Peyer's patch (tissue), 4 donors: ENCODE results near the gene MCM6. TPM values are rescaled to one million over a fixed set of nuclear protein-coding genes. Genes with fewer than 3 reads are reported as not detected.
A peak's percentile ranks its signal among the peaks of the same experiment; 100 is the strongest.

Experiments used
- DNase-seq, 3 donors: peaks; one replicate each; pipeline ENCODE4 v3.0.0-alpha.2; 2017 to 2019
- H3K27ac ChIP-seq, 4 donors: fragments of 200-600 bp; sonication (generic); one replicate each; pipeline ENCODE4 v1.5.1; 2016 to 2019
- H3K27me3 ChIP-seq, 2 donors: fragments of 200-600 bp; sonication (generic); one replicate each; pipeline ENCODE4 v1.5.1; 2019
- H3K36me3 ChIP-seq, 3 donors: fragments of 200-600 bp; sonication (generic); one replicate each; pipeline ENCODE4 v1.5.1; 2016 to 2019
- H3K4me1 ChIP-seq, 4 donors: fragments of 200-600 bp; sonication (generic); one replicate each; pipeline ENCODE4 v1.5.1; 2016 to 2019
- H3K4me3 ChIP-seq, 4 donors: fragments of 200-600 bp; sonication (generic); 1 replicate in 3 of 4; 2 replicates in 1 of 4; pipeline ENCODE4 v1.5.1; 2016 to 2019; ENCODE audit warnings: mild to moderate bottlenecking in 1 of 4
- H3K9me3 ChIP-seq, 4 donors: fragments of 200-600 bp; sonication (generic); one replicate each; pipeline ENCODE4 v1.5.1; 2016 to 2019; ENCODE audit warnings: mild to moderate bottlenecking in 1 of 4
- CTCF ChIP-seq, 6 experiments: fragments of 450-650 bp in 4 of 6; fragments of 200-600 bp in 2 of 6; sonication (generic) in 1 of 6; IDR thresholded peaks; one replicate each; pipeline ENCODE4 v1.5.1; 2017 to 2019; ENCODE audit warnings: antibody characterized with exemption in 6 of 6, mild to moderate bottlenecking in 3 of 6, moderate library complexity in 1 of 6
- POLR2A ChIP-seq, 2 donors: fragments of 450-650 bp; IDR thresholded peaks; one replicate each; pipeline ENCODE4 v1.5.1; 2017; ENCODE audit warnings: antibody characterized with exemption in 2 of 2, mild to moderate bottlenecking in 2 of 2, moderate library complexity in 2 of 2
- total RNA-seq, 4 donors: library from RNA; depleted of rRNA; stranded (reverse); fragments of >200 nt; gene quantifications; one replicate each; pipeline ENCODE4 v1.1.0, GENCODE V29; 2016

Gene MCM6
- total RNA-seq, 4 donors from 2014 or later = 8.8 to 38.8 (median 14.5) TPM

- TF ChIP-seq CTCF (IDR thresholded peaks at IDR 0.05) = no peak
- no peak for TF ChIP-seq POLR2A (IDR thresholded peaks at IDR 0.05)
- Histone ChIP-seq H3K27ac (no peak overlapping the region), H3K36me3 (no peaks in the 10 kb centered on the region), H3K4me1 (no peaks in the 10 kb centered on the region), H3K27me3 (no peaks in the 10 kb centered on the region), H3K4me3 (no peak overlapping the region), H3K9me3 (peaks cover 0 to 4% (median 0%) of the 10 kb centered on the region in 4 donors)
- DNase-seq = no peak
Observed at GRCh38 chr2:135800513-135801460, 75.5 kb downstream of the MCM6 start.

GRCh38 chr2:135799738-135800137, 76.5 kb downstream of the MCM6 start:
- Histone ChIP-seq H3K4me3 (no peak overlapping the region), H3K27me3 (no peaks in the 10 kb centered on the region), H3K4me1 (no peaks in the 10 kb centered on the region), H3K9me3 (peaks cover 0 to 4% (median 0%) of the 10 kb centered on the region in 4 donors), H3K27ac (no peak overlapping the region), H3K36me3 (no peaks in the 10 kb centered on the region)
- no peak for TF ChIP-seq POLR2A (IDR thresholded peaks at IDR 0.05)
- no peak for TF ChIP-seq CTCF (IDR thresholded peaks at IDR 0.05)
- no peak for DNase-seq

GRCh38 chr2:135798762-135799161, 77.5 kb downstream of the MCM6 start:
- TF ChIP-seq POLR2A (IDR thresholded peaks at IDR 0.05) (no peak), CTCF (IDR thresholded peaks at IDR 0.05) (peak in 3 of 6 experiments; percentile 12 to 35 (median 26))
- Histone ChIP-seq H3K27me3 (no peaks in the 10 kb centered on the region), H3K9me3 (peaks cover 0 to 4% (median 0%) of the 10 kb centered on the region in 4 donors), H3K4me3 (no peak overlapping the region), H3K4me1 (no peaks in the 10 kb centered on the region), H3K27ac (no peak overlapping the region), H3K36me3 (no peaks in the 10 kb centered on the region)
- DNase-seq = no peak

GRCh38 chr2:135798275-135798705, 78.0 kb downstream of the MCM6 start:
- H3K36me3 ChIP-seq = no peaks in the 10 kb centered on the region
- no peak for DNase-seq
- H3K4me1 ChIP-seq = no peaks in the 10 kb centered on the region
- no peaks in the 10 kb centered on the region for H3K27me3 ChIP-seq
- H3K9me3 ChIP-seq = peaks cover 0 to 4% (median 0%) of the 10 kb centered on the region in 4 donors
- H3K27ac ChIP-seq = no peak overlapping the region
- TF ChIP-seq CTCF (IDR thresholded peaks at IDR 0.05) (no peak), POLR2A (IDR thresholded peaks at IDR 0.05) (no peak)
- no peak overlapping the region for H3K4me3 ChIP-seq

GRCh38 chr2:135797497-135798274, 78.6 kb downstream of the MCM6 start:
- no peak overlapping the region for H3K27ac ChIP-seq
- no peaks in the 10 kb centered on the region for H3K4me1 ChIP-seq
- DNase-seq = peak; percentile 67 to 89 (median 81)
- no peaks in the 10 kb centered on the region for H3K36me3 ChIP-seq
- peaks cover 0 to 4% (median 0%) of the 10 kb centered on the region in 4 donors for H3K9me3 ChIP-seq
- no peak overlapping the region for H3K4me3 ChIP-seq
- TF ChIP-seq CTCF (IDR thresholded peaks at IDR 0.05) = peak; percentile 55 to 86 (median 81)
- TF ChIP-seq POLR2A (IDR thresholded peaks at IDR 0.05) = no peak
- no peaks in the 10 kb centered on the region for H3K27me3 ChIP-seq
